CD4-positive, alpha-beta T cell treated with Interleukin-6 at 100 ng/mL for 8 hours (primary cell): ENCODE data around the gene MYRIP.
"Not testable (repeated sequence)": the region's sequence is repeated elsewhere in the genome, so short reads cannot be mapped to it uniquely, and the experiment has no call there.

ENCODE experiments used
- DNase-seq: peaks from one replicate; pipeline ENCODE4 v3.0.0-alpha.2; 2020; ENCODE audit warnings: mixed read lengths, low spot score

MYRIP gene

GRCh38 chr3:39808467-39809180, 785 bp upstream of the MYRIP start:
- no peak for DNase-seq

- DNase-seq: no peak
Measured at GRCh38 chr3:39809995-39810595, 686 bp downstream of the MYRIP start.

- DNase-seq: no peak
Measured at GRCh38 chr3:39810647-39811161, 1.3 kb downstream of the MYRIP start.

GRCh38 chr3:39811561-39811960, 2.2 kb downstream of the MYRIP start:
- DNase-seq: no peak

GRCh38 chr3:39812537-39812936, 3.1 kb downstream of the MYRIP start:
- no peak for DNase-seq

- DNase-seq: no peak
Measured at GRCh38 chr3:39814007-39814406, 4.6 kb downstream of the MYRIP start.

- no peak for DNase-seq
Measured at GRCh38 chr3:39819899-39820298, 10.5 kb downstream of the MYRIP start.

GRCh38 chr3:39833764-39834163, 24.4 kb downstream of the MYRIP start:
- DNase-seq: not testable (repeated sequence)

- no peak for DNase-seq
Measured at GRCh38 chr3:39839484-39839883, 30.1 kb downstream of the MYRIP start.

GRCh38 chr3:39843440-39843839, 34.0 kb downstream of the MYRIP start:
- no peak for DNase-seq

- DNase-seq: no peak
Measured at GRCh38 chr3:39848365-39848764, 39.0 kb downstream of the MYRIP start.

- DNase-seq: no peak
Measured at GRCh38 chr3:39849992-39850715, 40.7 kb downstream of the MYRIP start.

- no peak for DNase-seq
Measured at GRCh38 chr3:39850716-39851032, 41.3 kb downstream of the MYRIP start.

GRCh38 chr3:39855517-39855916, 46.1 kb downstream of the MYRIP start:
- no peak for DNase-seq

- DNase-seq: no peak
Measured at GRCh38 chr3:39869890-39870289, 60.5 kb downstream of the MYRIP start.

- no peak for DNase-seq
Measured at GRCh38 chr3:39870706-39871105, 61.3 kb downstream of the MYRIP start.

GRCh38 chr3:39879581-39879980, 70.2 kb downstream of the MYRIP start:
- DNase-seq: no peak

- DNase-seq: no peak
Measured at GRCh38 chr3:39882111-39882510, 72.7 kb downstream of the MYRIP start.

- DNase-seq: no peak
Measured at GRCh38 chr3:39892068-39892467, 82.7 kb downstream of the MYRIP start.

GRCh38 chr3:39896184-39896583, 86.8 kb downstream of the MYRIP start:
- DNase-seq: no peak

- DNase-seq: no peak
Measured at GRCh38 chr3:39900462-39901002, 91.1 kb downstream of the MYRIP start.

GRCh38 chr3:39903253-39903652, 93.8 kb downstream of the MYRIP start:
- no peak for DNase-seq

- DNase-seq: no peak
Measured at GRCh38 chr3:39905788-39906187, 96.4 kb downstream of the MYRIP start.
